Right atrium auricular region (tissue), 2 donors: ENCODE data around the gene C1orf226. TPM values are rescaled to one million over a fixed set of nuclear protein-coding genes. Genes with fewer than 3 reads are reported as not detected.

Source experiments
- DNase-seq: peaks from one replicate; pipeline ENCODE4 v3.0.0-alpha.2; 2019; ENCODE audit warnings: low spot score
- H3K27ac ChIP-seq, 2 donors: fragments of 200-600 bp; sonication (generic); 1 replicate in 1 of 2; 2 replicates in 1 of 2; pipeline ENCODE4 v1.5.1; 2016 to 2019
- H3K27me3 ChIP-seq, 2 donors: fragments of 200-600 bp; sonication (generic); one replicate each; pipeline versions ENCODE4 v1.5.1 to v1.6.0; 2017 to 2019
- H3K36me3 ChIP-seq: fragments of 200-600 bp; sonication (generic); one replicate; pipeline ENCODE4 v1.5.1; 2016
- H3K4me1 ChIP-seq, 2 donors: fragments of 200-600 bp; sonication (generic); one replicate each; pipeline versions ENCODE4 v1.5.1 to v1.6.0; 2017 to 2019
- H3K4me3 ChIP-seq, 2 donors: fragments of 200-600 bp; sonication (generic); 1 replicate in 1 of 2; 2 replicates in 1 of 2; pipeline ENCODE4 v1.5.1; 2017 to 2019; ENCODE audit warnings: mild to moderate bottlenecking in 1 of 2, moderate library complexity in 1 of 2
- H3K9me3 ChIP-seq, 2 donors: fragments of 200-600 bp; sonication (generic); one replicate each; pipeline ENCODE4 v1.5.1; 2019
- CTCF ChIP-seq, 2 donors: fragments of 200-600 bp; sonication (generic); IDR thresholded peaks; one replicate each; pipeline ENCODE4 v1.5.1; 2019; ENCODE audit warnings: antibody characterized with exemption in 2 of 2
- total RNA-seq, 2 donors: library from RNA; depleted of rRNA; stranded (reverse); fragments of >200 nt; gene quantifications; one replicate each; pipeline ENCODE4 v1.1.0, GENCODE V29; 2016

The C1orf226 gene
- total RNA-seq, 2 donors from 2014 or later: 3.0 to 7.0 TPM

GRCh38 chr1:162383091-162383490 is 1.6 kb downstream of the C1orf226 start:
- DNase-seq: no peak
- no peak overlapping the region for H3K27ac ChIP-seq
- no peaks in the 10 kb centered on the region for H3K36me3 ChIP-seq
- no peaks in the 10 kb centered on the region for H3K4me1 ChIP-seq
- H3K4me3 ChIP-seq: no peak overlapping the region
- TF ChIP-seq CTCF (IDR thresholded peaks at IDR 0.05): no peak
- no peaks in the 10 kb centered on the region for H3K9me3 ChIP-seq
- H3K27me3 ChIP-seq: no peaks in the 10 kb centered on the region

- Histone ChIP-seq H3K4me3 (no peak overlapping the region), H3K4me1 (no peaks in the 10 kb centered on the region), H3K36me3 (no peaks in the 10 kb centered on the region), H3K27me3 (no peaks in the 10 kb centered on the region), H3K27ac (no peak overlapping the region), H3K9me3 (no peaks in the 10 kb centered on the region)
- no peak for DNase-seq
- no peak for TF ChIP-seq CTCF (IDR thresholded peaks at IDR 0.05)
Observed at GRCh38 chr1:162383516-162383915, 2.0 kb downstream of the C1orf226 start.

- Histone ChIP-seq H3K4me1 (no peaks in the 10 kb centered on the region), H3K9me3 (no peaks in the 10 kb centered on the region), H3K4me3 (no peak overlapping the region), H3K27me3 (no peaks in the 10 kb centered on the region), H3K27ac (no peak overlapping the region), H3K36me3 (no peaks in the 10 kb centered on the region)
- no peak for DNase-seq
- TF ChIP-seq CTCF (IDR thresholded peaks at IDR 0.05): no peak
Observed at GRCh38 chr1:162384116-162384515, 2.6 kb downstream of the C1orf226 start.

- no peak for DNase-seq
- Histone ChIP-seq H3K4me1 (no peaks in the 10 kb centered on the region), H3K9me3 (no peaks in the 10 kb centered on the region), H3K27me3 (no peaks in the 10 kb centered on the region), H3K36me3 (no peaks in the 10 kb centered on the region), H3K4me3 (no peak overlapping the region), H3K27ac (no peak overlapping the region)
- TF ChIP-seq CTCF (IDR thresholded peaks at IDR 0.05): no peak
Observed at GRCh38 chr1:162384601-162385279, 3.2 kb downstream of the C1orf226 start.

GRCh38 chr1:162385280-162385623 is 3.7 kb downstream of the C1orf226 start:
- no peaks in the 10 kb centered on the region for H3K4me1 ChIP-seq
- H3K27ac ChIP-seq: no peak overlapping the region
- no peak for DNase-seq
- H3K4me3 ChIP-seq: no peak overlapping the region
- TF ChIP-seq CTCF (IDR thresholded peaks at IDR 0.05): no peak
- no peaks in the 10 kb centered on the region for H3K9me3 ChIP-seq
- no peaks in the 10 kb centered on the region for H3K27me3 ChIP-seq
- no peaks in the 10 kb centered on the region for H3K36me3 ChIP-seq

- H3K4me3 ChIP-seq: no peak overlapping the region
- H3K9me3 ChIP-seq: no peaks in the 10 kb centered on the region
- DNase-seq: no peak
- H3K36me3 ChIP-seq: no peaks in the 10 kb centered on the region
- H3K27me3 ChIP-seq: no peaks in the 10 kb centered on the region
- H3K27ac ChIP-seq: no peak overlapping the region
- TF ChIP-seq CTCF (IDR thresholded peaks at IDR 0.05): no peak
- H3K4me1 ChIP-seq: no peaks in the 10 kb centered on the region
Observed at GRCh38 chr1:162385702-162386101, 4.2 kb downstream of the C1orf226 start.
